ENCODE results near the gene NDFIP1. TPM values are rescaled to one million over a fixed set of nuclear protein-coding genes. Genes with fewer than 3 reads are reported as not detected.

NDFIP1 gene
- total and polyA plus RNA-seq, 10 of the 15 experiments (the other 5 are each of a cell fraction or from before 2014, with no cell fraction given): 0.08 to 2.7 (median 0.92) TPM

- in situ Hi-C loops (cut with MboI) (no loop called here), intact Hi-C loops (cut with micrococcal nuclease; ENCODE audit: unreplicated experiment) (no loop called here)
- H3K27ac ChIP-seq (ENCODE audit: control insufficient read depth, insufficient read depth): no peak overlapping the region
- H4K20me1 ChIP-seq (ENCODE audit: control insufficient read depth, insufficient read depth): no peaks in the 10 kb centered on the region
- H2AFZ ChIP-seq (ENCODE audit: control insufficient read depth, low read depth, low read length): no peak overlapping the region
- no peak overlapping the region for H3K4me3 ChIP-seq
- FAIRE-seq (no peak), ATAC-seq (no peak), DNase-seq (ENCODE audit: low read depth, low spot score) (no peak)
- no TSS peak for BruUV-seq (replicated peaks)
- POLR2A ChIA-PET: interaction anchor here (0.6 kb wide), 1 partner anchor 20 kb away, joined by 3 read pairs; no protein-coding TSS in a partner anchor
- no peaks in the 10 kb centered on the region for H3K36me3 ChIP-seq (ENCODE audit: control insufficient read depth in 2 of 2, insufficient read depth in 2 of 2, low read length in 1 of 2)
- no peaks in the 10 kb centered on the region; a peak in 2 of 4 replicates for H3K27me3 ChIP-seq (replicated peaks in 1 of 2; ENCODE audit: control insufficient read depth in 2 of 2, insufficient read depth in 2 of 2, low read length in 1 of 2)
- H3K9me3 ChIP-seq (replicated peaks; ENCODE audit: control insufficient read depth, insufficient read depth, low read length): no peaks in the 10 kb centered on the region
- H3K4me2 ChIP-seq (ENCODE audit: control insufficient read depth, insufficient read depth): no peak overlapping the region
- 13% methylated on average over 3 of the region's 3 CpGs for WGBS (ENCODE audit: insufficient coverage, insufficient replicate concordance, low lambda C conversion rate, missing lambda C conversion rate)
- RAD21 ChIA-PET (ENCODE audit: unreplicated experiment): no interaction called here
- CTCF ChIA-PET: no interaction called here
- H3K9ac ChIP-seq (ENCODE audit: control insufficient read depth, insufficient read depth, low read length): no peak overlapping the region
- TF ChIP-seq, protein P1, sequence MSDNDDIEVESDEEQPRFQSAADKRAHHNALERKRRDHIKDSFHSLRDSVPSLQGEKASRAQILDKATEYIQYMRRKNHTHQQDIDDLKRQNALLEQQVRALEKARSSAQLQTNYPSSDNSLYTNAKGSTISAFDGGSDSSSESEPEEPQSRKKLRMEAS (IDR thresholded peaks at IDR 0.05; ENCODE audit: low read depth, low read length): no peak
- peak in 1 of 2 experiments; percentile 38; a peak in 2 of 4 replicates for TF ChIP-seq BHLHE40 (IDR thresholded peaks at IDR 0.05; ENCODE audit: borderline replicate concordance in 1 of 2, low read depth in 2 of 2, low read length in 1 of 2)
- no peaks in the 10 kb centered on the region for H3K4me1 ChIP-seq (ENCODE audit: control insufficient read depth, insufficient read depth, low read length)
- H3K79me2 ChIP-seq (ENCODE audit: control insufficient read depth, insufficient read depth, low read length): no peaks in the 10 kb centered on the region
- SMC1A ChIA-PET (ENCODE audit: uncharacterized antibody, unreplicated experiment): no interaction called here
Measured at GRCh38 chr5:142072488-142072887, 36.1 kb upstream of the NDFIP1 start.

DNA sequence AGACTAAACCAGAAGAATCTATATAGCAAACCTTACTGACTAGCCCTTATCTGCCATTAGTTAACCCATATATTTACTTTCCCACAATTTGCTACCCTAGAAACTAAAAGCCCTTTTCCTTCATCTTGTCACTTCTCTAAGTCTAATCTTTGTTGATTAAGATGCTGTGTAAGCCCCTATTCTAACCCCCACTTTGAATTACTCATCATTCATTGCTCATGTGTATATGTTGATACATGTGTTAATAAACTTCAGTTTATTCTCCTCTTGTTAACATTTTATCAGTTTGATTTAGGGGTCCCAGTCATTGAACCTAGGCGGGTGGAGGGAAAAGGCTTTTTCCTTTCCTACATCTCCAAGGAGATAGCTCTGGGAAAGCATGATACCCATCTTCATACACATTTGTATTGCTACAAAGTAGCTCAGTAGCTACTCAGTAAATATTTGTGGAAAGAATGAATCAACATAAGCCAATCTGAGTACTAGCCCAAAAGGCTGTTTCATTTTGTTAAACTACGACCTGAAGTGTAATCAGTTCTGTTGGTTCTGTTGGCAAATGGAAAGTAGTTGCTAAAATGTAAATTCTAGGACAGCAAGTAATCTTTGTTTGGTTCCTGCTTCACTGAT is 35.1 kb upstream of the NDFIP1 start:
- SMC1A ChIA-PET (ENCODE audit: uncharacterized antibody, unreplicated experiment): no interaction called here
- RAD21 ChIA-PET (ENCODE audit: unreplicated experiment): no interaction called here
- no TSS peak for BruUV-seq (replicated peaks)
- no peak overlapping the region for H3K4me3 ChIP-seq
- POLR2A ChIA-PET: no interaction called here
- in situ Hi-C loops (cut with MboI): no loop called here
- H3K79me2 ChIP-seq (ENCODE audit: control insufficient read depth, insufficient read depth, low read length): no peaks in the 10 kb centered on the region
- 26% methylated on average over 2 of the region's 2 CpGs for WGBS (ENCODE audit: insufficient coverage, insufficient replicate concordance, low lambda C conversion rate, missing lambda C conversion rate)
- no peak overlapping the region for H2AFZ ChIP-seq (ENCODE audit: control insufficient read depth, low read depth, low read length)
- no peaks in the 10 kb centered on the region for H3K9me3 ChIP-seq (replicated peaks; ENCODE audit: control insufficient read depth, insufficient read depth, low read length)
- no peaks in the 10 kb centered on the region for H3K36me3 ChIP-seq (ENCODE audit: control insufficient read depth in 2 of 2, insufficient read depth in 2 of 2, low read length in 1 of 2)
- no peak for DNase-seq (ENCODE audit: low read depth, low spot score)
- intact Hi-C loops (cut with micrococcal nuclease; ENCODE audit: unreplicated experiment): no loop called here
- FAIRE-seq: no peak
- no peak overlapping the region for H3K27ac ChIP-seq (ENCODE audit: control insufficient read depth, insufficient read depth)
- CTCF ChIA-PET: no interaction called here
- H3K9ac ChIP-seq (ENCODE audit: control insufficient read depth, insufficient read depth, low read length): no peak overlapping the region
- H3K27me3 ChIP-seq (replicated peaks in 1 of 2; ENCODE audit: control insufficient read depth in 2 of 2, insufficient read depth in 2 of 2, low read length in 1 of 2): no peaks in the 10 kb centered on the region; a peak in 2 of 4 replicates
- no peaks in the 10 kb centered on the region for H4K20me1 ChIP-seq (ENCODE audit: control insufficient read depth, insufficient read depth)
- no peak for ATAC-seq
- H3K4me2 ChIP-seq (ENCODE audit: control insufficient read depth, insufficient read depth): no peak overlapping the region
- no peaks in the 10 kb centered on the region for H3K4me1 ChIP-seq (ENCODE audit: control insufficient read depth, insufficient read depth, low read length)
- TF ChIP-seq ATF3 (IDR thresholded peaks at IDR 0.05; ENCODE audit: borderline replicate concordance, extremely low read depth, low read depth, low read length) (no peak), NFXL1 (IDR thresholded peaks at IDR 0.05; ENCODE audit: borderline replicate concordance) (no peak), HCFC1 (IDR thresholded peaks at IDR 0.05; ENCODE audit: low read length) (no peak), CEBPB (IDR thresholded peaks at IDR 0.05; ENCODE audit: borderline replicate concordance in 1 of 2, low read depth in 2 of 2, low read length in 2 of 2) (no peak), LARP7 (IDR thresholded peaks at IDR 0.05) (no peak), IKZF1 (conservative IDR thresholded peaks at IDR 0.05) (no peak), IRF5 (IDR thresholded peaks at IDR 0.05; ENCODE audit: borderline replicate concordance) (no peak), RCOR1 (conservative IDR thresholded peaks at IDR 0.05; ENCODE audit: low read depth, low read length) (no peak), IRF4 (IDR thresholded peaks at IDR 0.05; ENCODE audit: low read depth, low read length) (no peak), CBFB (IDR thresholded peaks at IDR 0.05; ENCODE audit: low read depth) (no peak), MXI1 (IDR thresholded peaks at IDR 0.05; ENCODE audit: low read depth, low read length) (no peak), MTA3 (IDR thresholded peaks at IDR 0.05; ENCODE audit: borderline replicate concordance, low read length) (no peak)
- TF ChIP-seq, protein P2, sequence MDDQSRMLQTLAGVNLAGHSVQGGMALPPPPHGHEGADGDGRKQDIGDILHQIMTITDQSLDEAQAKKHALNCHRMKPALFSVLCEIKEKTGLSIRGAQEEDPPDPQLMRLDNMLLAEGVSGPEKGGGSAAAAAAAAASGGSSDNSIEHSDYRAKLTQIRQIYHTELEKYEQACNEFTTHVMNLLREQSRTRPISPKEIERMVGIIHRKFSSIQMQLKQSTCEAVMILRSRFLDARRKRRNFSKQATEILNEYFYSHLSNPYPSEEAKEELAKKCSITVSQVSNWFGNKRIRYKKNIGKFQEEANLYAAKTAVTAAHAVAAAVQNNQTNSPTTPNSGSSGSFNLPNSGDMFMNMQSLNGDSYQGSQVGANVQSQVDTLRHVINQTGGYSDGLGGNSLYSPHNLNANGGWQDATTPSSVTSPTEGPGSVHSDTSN (IDR thresholded peaks at IDR 0.05; ENCODE audit: insufficient replicate concordance, low read depth, low read length): no peak

Measured in GM12878 (cell line).